PFSK-1 (cell line): ENCODE data around the gene ALG1L2. TPM values are rescaled to one million over a fixed set of nuclear protein-coding genes. Genes with fewer than 3 reads are reported as not detected.

Experiments
- FOXP2 ChIP-seq: optimal IDR thresholded peaks from 2 replicates; pipeline ENCODE3; 2011; ENCODE audit warnings: borderline replicate concordance, control low read depth, inconsistent platforms; ENCODE audit not compliant: insufficient read depth; ENCODE audit errors: extremely low read length, extremely low read depth
- POLR2AphosphoS5 ChIP-seq: IDR thresholded peaks from 2 replicates; pipeline ENCODE4 v1.6.1; 2012; ENCODE audit warnings: low read depth, mild to moderate bottlenecking, control low read depth, low read length, moderate library complexity
- REST ChIP-seq, 2 experiments: IDR thresholded peaks; 2 replicates each; pipeline versions ENCODE4 v1.6.1 to v1.8.0; 2011 to 2012; ENCODE audit warnings: low read depth in 2 of 2, low read length in 2 of 2, control low read depth in 1 of 2, inconsistent platforms in 1 of 2, mild to moderate bottlenecking in 1 of 2, moderate library complexity in 1 of 2; ENCODE audit not compliant: insufficient read depth in 1 of 2
- SIN3A ChIP-seq: IDR thresholded peaks from 2 replicates; pipeline ENCODE4 v1.6.1; 2012; ENCODE audit warnings: mild to moderate bottlenecking, low read length, moderate library complexity, borderline replicate concordance; ENCODE audit not compliant: insufficient read depth
- TAF1 ChIP-seq: IDR thresholded peaks from 2 replicates; pipeline ENCODE4 v1.6.1; 2012; ENCODE audit warnings: low read length, control low read depth, borderline replicate concordance; ENCODE audit not compliant: insufficient read depth
- polyA plus RNA-seq: library from polyadenylated mRNA; unstranded; fragments of >200 nt; gene quantifications from one replicate; pipeline ENCODE4 v1.2.1, GENCODE V29; 2012; ENCODE audit warnings: low read depth, missing spikeins; ENCODE audit not compliant: insufficient read length

Gene ALG1L2
- polyA plus RNA-seq = not detected

- TF ChIP-seq SIN3A (no peak), TAF1 (no peak), REST (IDR thresholded peaks at IDR 0.05; ENCODE audit: insufficient read depth in 1 of 2, low read depth in 2 of 2, low read length in 2 of 2) (no peak), FOXP2 (no peak), POLR2AphosphoS5 (no peak)
These were observed at the start of gene ALG1L2 for GRCh38 chr3:130081351-130081881. TSS of gene ALG1L2 (plus strand) at chr3:130081831. CDS start at chr3:130082017, 186 bp downstream.

- no peak for TF ChIP-seq SIN3A
- no peak for TF ChIP-seq FOXP2
- TF ChIP-seq REST (IDR thresholded peaks at IDR 0.05; ENCODE audit: insufficient read depth in 1 of 2, low read depth in 2 of 2, low read length in 2 of 2) = no peak
- no peak for TF ChIP-seq POLR2AphosphoS5
- TF ChIP-seq TAF1 = no peak
These were observed 37.3 kb upstream of the ALG1L2 start for GRCh38 chr3:130044370-130044769.

GRCh38 chr3:130048726-130049125, 32.9 kb upstream of the ALG1L2 start:
- TF ChIP-seq REST (IDR thresholded peaks at IDR 0.05; ENCODE audit: insufficient read depth in 1 of 2, low read depth in 2 of 2, low read length in 2 of 2) = no peak
- no peak for TF ChIP-seq TAF1
- no peak for TF ChIP-seq FOXP2
- TF ChIP-seq SIN3A = no peak
- no peak for TF ChIP-seq POLR2AphosphoS5

DNA sequence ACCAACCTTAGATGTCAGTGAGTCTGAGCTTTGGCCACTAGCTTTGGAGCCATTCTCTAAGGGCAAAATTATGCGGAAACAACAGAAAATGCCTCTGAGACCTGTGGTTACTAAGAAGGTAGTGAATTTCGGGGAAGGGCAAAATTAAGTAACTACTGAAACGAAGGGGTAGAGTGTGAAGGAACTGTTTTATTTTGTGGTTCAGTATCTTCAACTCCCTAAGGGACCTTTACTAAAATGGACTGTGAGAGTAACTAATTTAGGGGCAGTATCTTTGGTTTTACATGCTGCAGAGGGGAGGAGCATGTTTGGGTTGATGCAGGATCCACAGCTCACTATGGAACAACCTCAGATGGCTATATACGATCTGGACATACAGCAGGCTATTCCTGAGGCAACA, 8.0 kb upstream of the ALG1L2 start:
- TF ChIP-seq TAF1 = no peak
- TF ChIP-seq POLR2AphosphoS5 = no peak
- TF ChIP-seq SIN3A = no peak
- no peak for TF ChIP-seq FOXP2
- no peak for TF ChIP-seq REST (IDR thresholded peaks at IDR 0.05; ENCODE audit: insufficient read depth in 1 of 2, low read depth in 2 of 2, low read length in 2 of 2)

DNA sequence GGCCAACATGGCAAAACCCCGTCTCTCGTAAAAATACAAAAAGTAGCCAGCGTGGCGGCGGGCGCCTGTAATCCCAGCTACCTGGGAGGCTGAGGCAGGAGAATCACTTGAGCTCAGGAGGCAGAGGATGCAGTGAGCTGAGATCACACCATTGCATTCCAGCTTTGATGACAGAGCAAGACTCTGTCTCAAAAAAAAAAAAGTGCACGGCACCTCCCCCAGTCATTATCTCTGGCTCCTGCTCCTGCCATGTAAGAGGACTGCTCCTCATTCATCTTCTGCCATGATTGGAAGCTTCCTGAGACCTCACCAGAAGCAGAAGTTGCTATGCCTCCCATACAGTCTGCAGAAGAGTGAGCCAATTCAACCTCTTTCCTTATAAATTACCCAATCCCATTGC, 4.0 kb upstream of the ALG1L2 start:
- TF ChIP-seq FOXP2 (no peak), TAF1 (no peak), SIN3A (no peak), POLR2AphosphoS5 (no peak), REST (IDR thresholded peaks at IDR 0.05; ENCODE audit: insufficient read depth in 1 of 2, low read depth in 2 of 2, low read length in 2 of 2) (no peak)
